Stimulated activated CD8-positive, alpha-beta memory T cell treated with anti-CD3 and anti-CD28 coated beads, Interleukin-15, amount 100 ng/mL, for 4 hours (primary cell): ENCODE measurements around the gene FMNL2.

Source experiments
- DNase-seq, 2 donors: peaks; one replicate each; pipeline ENCODE4 v3.0.0-alpha.2; 2020; ENCODE audit warnings: low read depth in 2 of 2

FMNL2 gene

DNA sequence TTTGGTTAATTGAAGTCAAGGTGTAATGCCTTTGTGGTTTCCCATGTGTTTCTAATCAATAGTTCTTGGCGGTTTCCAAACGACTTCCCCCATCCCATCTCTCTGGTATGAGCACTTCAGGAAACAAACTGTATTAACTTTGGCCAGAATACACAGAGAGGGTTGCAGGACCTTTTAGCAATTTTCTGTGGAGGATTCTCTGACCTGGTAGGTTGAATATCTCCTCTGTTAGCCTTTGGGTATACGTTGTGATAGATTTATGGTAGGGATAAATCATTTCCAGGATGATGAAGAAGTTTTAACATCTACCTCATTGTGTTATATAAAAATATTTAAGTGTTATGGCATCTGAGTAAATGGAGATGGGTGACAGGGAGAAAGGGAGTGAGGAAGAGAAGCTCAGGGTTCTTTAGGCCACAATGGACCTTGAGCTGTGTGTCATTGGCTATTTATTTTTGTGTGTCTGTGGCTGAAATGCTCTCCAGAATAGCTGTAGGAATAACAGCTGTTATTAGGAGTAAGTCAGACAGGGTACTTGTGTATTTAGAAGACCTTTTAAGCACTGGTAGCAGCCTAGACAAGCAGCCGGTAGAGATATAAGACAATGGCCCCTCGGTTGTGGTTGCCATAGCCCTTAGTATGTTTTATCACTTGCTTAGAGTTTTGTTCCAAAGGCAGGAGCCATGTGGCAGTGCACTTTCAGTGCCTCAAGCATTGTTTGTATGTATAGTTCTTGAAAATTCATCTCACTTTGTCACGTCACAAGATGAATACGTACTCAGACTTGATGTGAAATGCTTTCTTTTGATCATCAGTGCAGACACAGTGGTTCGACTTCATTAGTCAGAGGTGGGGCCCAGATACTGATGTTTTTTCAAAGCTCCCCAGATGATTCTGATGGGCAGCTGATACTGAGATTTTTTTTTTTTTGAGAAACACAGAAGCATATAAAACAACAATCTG, 91.1 kb downstream of the FMNL2 start:
- no peak for DNase-seq

- DNase-seq = no peak
These were observed 91.8 kb downstream of the FMNL2 start for GRCh38 chr2:152426801-152427200.

DNA sequence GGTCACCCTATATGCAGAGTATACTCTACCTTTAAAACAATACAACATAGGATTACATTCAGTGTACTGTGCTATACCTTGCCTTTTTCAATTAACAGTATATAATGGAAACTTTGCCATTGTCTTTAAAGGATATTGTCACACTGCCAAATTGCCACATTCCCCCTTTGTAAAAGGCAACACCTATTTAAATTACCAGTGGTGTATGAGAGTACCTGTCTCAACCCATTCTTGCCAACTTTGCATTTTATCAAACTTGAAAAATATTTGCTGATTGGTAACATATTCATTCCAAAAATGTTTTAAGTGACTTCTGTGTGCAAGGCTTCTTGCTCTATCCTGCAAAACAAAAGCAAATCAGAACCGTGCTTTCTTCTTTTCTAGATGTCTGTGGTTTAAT, 92.9 kb downstream of the FMNL2 start:
- DNase-seq = no peak

DNA sequence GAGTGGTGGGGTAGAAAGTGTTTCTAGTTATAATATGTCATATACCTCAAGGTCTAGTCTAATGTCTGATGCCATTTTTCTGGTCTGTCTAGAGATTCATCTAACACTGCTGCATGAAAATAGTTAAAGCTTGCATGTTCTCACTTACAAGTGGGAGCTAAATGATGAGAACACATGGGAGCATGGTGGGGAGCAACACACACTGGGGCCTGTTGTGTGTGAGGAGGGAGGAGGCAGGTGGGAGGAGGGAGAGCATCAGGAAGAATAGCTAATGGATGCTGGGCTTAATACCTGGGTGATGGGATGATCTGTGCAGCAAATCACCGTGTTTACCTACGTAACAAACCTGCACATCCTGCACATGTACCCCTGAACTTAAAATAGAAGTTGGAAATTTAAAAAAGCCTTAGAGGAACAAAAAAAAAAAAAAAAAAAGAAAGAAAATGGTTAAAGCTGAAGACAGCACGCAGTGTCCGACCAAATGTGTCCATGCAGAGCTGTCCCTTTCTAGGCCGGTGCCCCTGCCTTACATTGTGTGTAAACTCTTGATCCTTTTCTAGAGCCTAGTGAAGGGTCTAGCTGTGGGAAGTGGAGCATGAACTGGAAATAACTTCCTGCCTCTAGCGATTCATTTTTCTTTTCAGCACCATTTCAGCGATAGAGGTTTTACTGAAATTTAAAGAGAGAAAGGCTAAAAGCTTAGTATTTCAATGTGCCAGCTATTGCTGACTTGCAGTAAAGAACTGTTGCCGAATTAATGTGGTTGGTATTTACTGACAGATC, 94.0 kb downstream of the FMNL2 start:
- no peak for DNase-seq

- DNase-seq = no peak
These were observed 95.9 kb downstream of the FMNL2 start for GRCh38 chr2:152430876-152431275.

DNA sequence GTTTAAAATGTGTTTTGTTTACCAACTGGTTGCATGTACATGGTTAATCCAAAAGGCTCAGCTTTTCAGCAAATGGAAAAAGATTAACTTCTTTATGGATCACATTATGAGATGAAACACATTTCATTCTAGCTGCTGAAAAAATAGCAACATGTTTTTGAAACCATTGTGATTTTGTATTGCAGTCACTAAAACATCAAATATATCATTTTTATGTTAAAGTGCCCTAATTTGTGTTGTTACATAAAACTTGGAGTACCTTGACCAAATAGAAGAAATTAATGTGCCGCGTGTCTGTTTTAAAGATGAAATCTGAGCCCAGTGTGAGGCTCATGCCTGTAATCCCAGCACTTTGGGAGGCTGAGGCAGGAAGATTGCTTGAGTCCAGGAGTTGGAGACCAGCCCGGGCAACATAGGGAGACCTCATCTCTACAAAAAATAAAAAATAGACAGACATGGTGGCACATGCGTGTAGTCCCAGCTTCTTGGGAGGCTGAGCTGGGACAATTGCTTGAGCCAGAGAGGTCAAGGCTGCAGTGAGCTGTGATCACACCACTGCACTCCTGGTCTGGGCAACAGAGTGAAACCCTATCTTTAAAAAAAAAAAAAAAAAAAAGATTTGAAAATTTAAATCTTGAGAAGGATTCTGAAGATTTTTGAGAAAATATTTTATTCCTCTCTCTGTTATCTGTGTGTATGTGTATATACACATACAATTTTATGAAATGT, 96.6 kb downstream of the FMNL2 start:
- DNase-seq = no peak

DNA sequence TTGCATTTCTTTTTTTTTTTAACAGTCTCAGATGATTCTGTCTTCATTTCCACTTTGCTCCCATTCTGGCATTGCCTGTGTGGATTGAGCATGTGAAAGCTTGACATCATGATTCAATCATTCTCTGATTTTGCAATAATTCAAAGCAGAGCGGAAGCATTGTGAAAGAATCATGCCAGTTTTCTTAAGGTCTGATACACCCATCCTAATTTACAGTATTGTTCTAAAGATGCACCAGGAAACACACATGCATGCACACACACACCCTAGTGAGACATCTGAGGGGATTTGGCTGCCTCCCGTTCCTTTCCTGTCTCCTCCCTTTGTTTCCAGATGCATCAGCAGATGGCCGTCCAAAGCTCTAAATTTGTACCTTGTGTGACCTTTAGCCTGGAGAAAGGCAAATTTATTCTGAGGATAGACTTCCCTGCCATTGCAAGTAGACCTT, 97.3 kb downstream of the FMNL2 start:
- no peak for DNase-seq

GRCh38 chr2:152432765-152433164, 97.8 kb downstream of the FMNL2 start:
- DNase-seq = no peak

- DNase-seq = no peak
These were observed 98.3 kb downstream of the FMNL2 start for GRCh38 chr2:152433289-152433688.

DNA sequence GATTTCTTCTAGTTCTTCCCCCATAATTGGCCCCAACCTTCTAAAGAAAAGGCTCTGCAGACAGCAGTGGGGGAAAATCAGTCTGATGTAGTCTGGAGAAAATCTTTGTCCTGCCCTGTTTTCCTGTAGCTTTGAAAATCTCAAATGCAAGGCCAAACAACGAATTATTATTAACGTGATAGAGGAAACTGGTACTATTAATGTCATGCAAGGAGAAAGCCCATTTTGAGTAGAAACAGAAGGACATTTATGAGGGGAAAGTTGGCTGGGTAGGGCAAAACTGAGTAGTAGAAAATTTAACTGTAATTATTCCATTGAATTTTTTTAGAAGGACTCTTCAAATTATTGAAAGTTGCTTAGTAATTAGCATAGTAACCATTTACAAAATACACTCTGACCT, 98.8 kb downstream of the FMNL2 start:
- DNase-seq = no peak

DNA sequence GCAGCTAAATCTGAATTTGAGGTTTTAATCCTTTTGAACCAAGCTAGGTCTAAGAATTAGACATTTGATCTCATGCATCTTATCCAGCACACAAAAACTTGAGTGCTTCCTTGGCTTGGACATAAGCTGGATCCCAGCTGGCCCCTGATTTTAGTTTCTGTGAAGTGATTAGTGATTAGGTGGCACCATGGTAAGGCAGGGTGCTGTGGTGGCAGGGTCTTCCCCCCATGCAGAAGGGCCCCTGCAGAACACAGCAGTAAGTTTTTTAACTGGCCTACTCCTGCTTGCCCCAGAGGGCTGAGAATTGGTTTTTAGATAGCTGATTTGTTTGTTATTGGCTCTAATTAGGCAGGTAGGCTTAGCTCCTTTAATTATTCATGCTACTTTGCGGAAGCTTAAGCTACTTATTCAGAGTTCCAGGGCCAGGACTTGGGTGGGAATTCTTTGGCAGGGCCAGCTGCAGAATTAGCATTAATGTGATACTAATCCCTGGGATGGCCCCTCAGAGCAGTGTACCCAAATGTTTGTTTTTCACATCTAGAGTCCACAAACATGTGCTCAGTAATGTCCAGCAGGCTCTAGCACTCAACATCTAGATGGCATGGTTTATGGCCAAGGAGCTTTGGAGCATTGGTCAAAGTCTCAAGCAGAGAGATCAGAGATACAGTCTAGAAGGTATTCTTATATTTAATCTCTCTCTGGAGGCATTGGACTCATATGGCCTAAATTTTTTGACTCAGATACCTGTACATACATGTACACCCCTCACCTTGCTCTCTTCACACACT, 99.6 kb downstream of the FMNL2 start:
- no peak for DNase-seq

DNA sequence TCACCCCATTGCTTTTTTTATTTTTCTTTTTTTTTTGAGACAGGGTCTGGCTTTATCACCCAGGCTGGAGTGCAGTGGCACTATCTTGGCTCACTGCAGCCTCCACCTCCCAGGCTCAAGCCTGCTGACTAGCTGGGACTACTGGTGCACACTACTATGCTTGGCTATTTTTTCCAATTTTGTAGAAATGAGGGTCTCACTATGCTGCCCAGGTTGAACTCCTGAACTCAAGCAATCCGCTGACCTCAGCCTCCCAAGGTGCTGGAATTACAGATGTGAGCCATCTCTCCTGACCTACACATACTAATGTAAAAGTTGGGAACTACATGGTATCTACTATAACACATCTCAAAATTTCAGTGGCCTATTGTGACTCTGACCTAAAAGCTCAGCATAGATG, 101.2 kb downstream of the FMNL2 start:
- no peak for DNase-seq

GRCh38 chr2:152437276-152438108, 102.5 kb downstream of the FMNL2 start:
- no peak for DNase-seq

GRCh38 chr2:152440049-152440448, 105.1 kb downstream of the FMNL2 start:
- no peak for DNase-seq

- no peak for DNase-seq
These were observed 105.5 kb downstream of the FMNL2 start for GRCh38 chr2:152440460-152440859.

- no peak for DNase-seq
These were observed 107.0 kb downstream of the FMNL2 start for GRCh38 chr2:152441961-152442360.

DNA sequence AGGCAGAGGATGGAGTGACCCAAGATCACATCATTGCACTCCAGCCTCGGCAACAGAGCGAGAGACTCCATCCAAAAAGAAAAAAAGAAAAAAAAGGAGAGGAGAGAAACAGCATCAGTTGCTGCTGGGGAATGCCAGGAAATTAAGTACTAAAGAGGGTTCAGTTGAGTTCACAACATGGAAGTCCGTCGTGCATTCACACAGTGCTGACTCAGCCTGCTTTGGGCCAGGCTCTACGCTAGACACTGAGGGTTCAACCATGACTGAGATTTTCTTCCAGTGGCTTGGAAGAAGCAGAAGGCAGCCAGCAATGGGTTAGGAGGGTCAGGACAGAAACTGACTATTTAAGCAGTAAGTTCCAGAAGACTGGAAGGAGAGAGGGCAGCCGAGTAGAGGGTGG, 108.8 kb downstream of the FMNL2 start:
- DNase-seq = no peak

DNA sequence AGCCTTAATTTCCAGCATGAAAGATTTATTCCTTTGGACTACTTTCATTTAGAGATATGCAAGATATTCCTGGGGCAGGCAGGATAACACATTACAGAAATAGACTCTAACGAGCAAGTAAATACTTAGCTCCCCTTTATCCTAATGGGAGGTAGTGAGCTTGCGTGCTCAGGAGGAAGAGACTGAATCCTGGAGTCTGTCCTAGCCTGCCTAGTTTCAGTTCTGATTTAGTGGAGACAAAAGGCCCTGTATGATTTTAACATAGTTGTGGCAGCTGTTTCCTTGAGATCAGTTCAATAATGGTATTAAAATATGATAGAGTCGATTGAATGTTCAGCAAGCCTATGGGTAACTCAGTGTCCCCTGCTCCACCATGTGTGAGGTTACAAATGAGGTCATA, 109.5 kb downstream of the FMNL2 start:
- no peak for DNase-seq

GRCh38 chr2:152445375-152445774, 110.4 kb downstream of the FMNL2 start:
- DNase-seq = no peak

DNA sequence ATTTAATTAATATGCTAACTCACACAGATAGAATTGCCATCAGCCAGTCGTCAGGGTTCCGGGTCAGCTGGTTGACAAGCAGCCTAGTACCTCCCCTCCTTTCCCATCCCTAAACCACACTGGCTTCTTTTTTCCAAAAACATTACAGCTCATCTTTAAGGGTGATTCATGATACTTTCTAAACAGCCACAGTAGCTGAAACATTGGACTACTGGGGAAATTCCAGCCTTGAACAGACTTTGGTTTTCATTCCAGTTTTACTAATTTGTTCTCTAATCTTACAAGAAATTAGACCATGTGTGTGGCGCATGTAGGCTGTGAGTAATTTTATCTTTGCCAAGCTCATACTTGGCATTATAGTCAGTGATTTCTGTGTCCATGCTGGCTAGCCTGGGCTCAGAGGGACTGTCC, 110.8 kb downstream of the FMNL2 start:
- no peak for DNase-seq
